ENCODE measurements around the gene BORCS5. TPM values are rescaled to one million over a fixed set of nuclear protein-coding genes. Genes with fewer than 3 reads are reported as not detected.

BORCS5 gene
- total and polyA plus RNA-seq, 7 donors = 4.3 to 13.3 (median 11.0) TPM

DNA sequence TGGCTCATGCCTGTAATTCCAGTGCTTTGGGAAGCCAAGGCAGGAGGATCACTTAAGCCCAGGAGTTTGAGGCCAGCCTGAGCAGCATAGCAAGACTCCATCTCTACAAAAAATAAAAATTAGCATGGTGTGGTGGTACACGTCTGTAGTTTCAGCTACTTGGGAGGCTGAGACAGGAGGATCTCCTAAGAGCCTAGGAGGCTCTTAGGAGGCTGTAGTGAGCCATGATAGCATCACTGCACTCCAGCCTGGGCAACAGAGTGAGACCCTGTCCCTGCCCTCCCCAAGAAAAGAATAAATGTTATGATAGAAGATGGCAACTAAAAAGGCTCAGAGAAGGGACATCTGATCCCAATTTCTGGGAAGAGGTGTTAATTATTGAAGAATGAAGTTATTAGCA is 3.6 kb upstream of the BORCS5 start:
- Histone ChIP-seq H3K36me3 (ENCODE audit: insufficient read depth in 1 of 2, low read depth in 1 of 2) (no peaks in the 10 kb centered on the region), H3K27me3 (ENCODE audit: insufficient read depth in 3 of 3, low read length in 2 of 3) (no peaks in the 10 kb centered on the region), H3K4me1 (peaks cover 6% of the 10 kb centered on the region), H3K4me3 (no peak overlapping the region), H3K9me3 (no peaks in the 10 kb centered on the region), H3K27ac (no peak overlapping the region)
- TF ChIP-seq CTCF (IDR thresholded peaks at IDR 0.05) = no peak
- ATAC-seq (no peak), DNase-seq (no peak)
- WGBS, 3 donors = 76 to 88% (median 83%) methylated on average over 1 of the region's 1 CpG
- intact Hi-C loops (cut with DNase I) = loop anchor here in 1 of 2 donors (10.0 kb wide), 1 partner anchor 362 kb away; the partner anchor contains the start of gene CDKN1B

- no peak overlapping the region for H3K4me3 ChIP-seq
- H3K4me1 ChIP-seq = peaks cover 11% of the 10 kb centered on the region
- H3K9me3 ChIP-seq = no peaks in the 10 kb centered on the region
- DNase-seq (no peak), ATAC-seq (no peak)
- no peak for TF ChIP-seq CTCF (IDR thresholded peaks at IDR 0.05)
- no peak overlapping the region for H3K27ac ChIP-seq
- H3K36me3 ChIP-seq (ENCODE audit: insufficient read depth in 1 of 2, low read depth in 1 of 2) = no peaks in the 10 kb centered on the region
- no peaks in the 10 kb centered on the region for H3K27me3 ChIP-seq (ENCODE audit: insufficient read depth in 3 of 3, low read length in 2 of 3)
- 67 to 71% (median 68%) methylated on average over 5 of the region's 5 CpGs for WGBS, 3 donors
- intact Hi-C loops (cut with DNase I) = loop anchor here in 1 of 2 donors (10.0 kb wide), 1 partner anchor 361 kb away; the partner anchor contains the start of gene CDKN1B
Measured at GRCh38 chr12:12353807-12354206, 3.1 kb upstream of the BORCS5 start.

- intact Hi-C loops (cut with DNase I) = loop anchor here in 1 of 2 donors (10.0 kb wide), 1 partner anchor 358 kb away; the partner anchor contains the start of gene CDKN1B
- H3K4me1 ChIP-seq = peaks cover 18% of the 10 kb centered on the region
- H3K9me3 ChIP-seq = no peaks in the 10 kb centered on the region
- H3K27ac ChIP-seq = peak overlapping the region; percentile 100
- no peak for TF ChIP-seq CTCF (IDR thresholded peaks at IDR 0.05)
- ATAC-seq (no peak), DNase-seq (no peak)
- peaks cover 0 to 5% of the 10 kb centered on the region in 2 donors for H3K36me3 ChIP-seq (ENCODE audit: insufficient read depth in 1 of 2, low read depth in 1 of 2)
- H3K27me3 ChIP-seq (ENCODE audit: insufficient read depth in 3 of 3, low read length in 2 of 3) = no peaks in the 10 kb centered on the region
- peak overlapping the region; percentile 99 for H3K4me3 ChIP-seq
- 24 to 34% (median 29%) methylated on average over 5 of the region's 5 CpGs for WGBS, 3 donors
Measured at GRCh38 chr12:12356467-12356895, 397 bp upstream of the BORCS5 start.

- Histone ChIP-seq H3K4me3 (peak overlapping the region; percentile 99), H3K4me1 (peaks cover 18% of the 10 kb centered on the region), H3K27me3 (ENCODE audit: insufficient read depth in 3 of 3, low read length in 2 of 3) (no peaks in the 10 kb centered on the region), H3K36me3 (ENCODE audit: insufficient read depth in 1 of 2, low read depth in 1 of 2) (peaks cover 0 to 19% of the 10 kb centered on the region in 2 donors), H3K27ac (peak overlapping the region; percentile 100), H3K9me3 (no peaks in the 10 kb centered on the region)
- 12 to 14% (median 13%) methylated on average over 10 of the region's 10 CpGs for WGBS, 3 donors
- DNase-seq (no peak), ATAC-seq (no peak)
- intact Hi-C loops (cut with DNase I) = loop anchor here in 1 of 2 donors (10.0 kb wide), 1 partner anchor 357 kb away; the partner anchor contains the start of gene CDKN1B
- no peak for TF ChIP-seq CTCF (IDR thresholded peaks at IDR 0.05)
Measured at GRCh38 chr12:12357719-12358461, 1.0 kb downstream of the BORCS5 start.

Data from psoas muscle (tissue), 8 donors.